ENCODE measurements around the gene OGFOD3. TPM values are rescaled to one million over a fixed set of nuclear protein-coding genes. Genes with fewer than 3 reads are reported as not detected.
"Not testable (repeated sequence)": the region's sequence is repeated elsewhere in the genome, so short reads cannot be mapped to it uniquely, and the experiment has no call there.

OGFOD3 gene
- total RNA-seq, 1 donor from 2014 or later: 15.7 TPM

DNA sequence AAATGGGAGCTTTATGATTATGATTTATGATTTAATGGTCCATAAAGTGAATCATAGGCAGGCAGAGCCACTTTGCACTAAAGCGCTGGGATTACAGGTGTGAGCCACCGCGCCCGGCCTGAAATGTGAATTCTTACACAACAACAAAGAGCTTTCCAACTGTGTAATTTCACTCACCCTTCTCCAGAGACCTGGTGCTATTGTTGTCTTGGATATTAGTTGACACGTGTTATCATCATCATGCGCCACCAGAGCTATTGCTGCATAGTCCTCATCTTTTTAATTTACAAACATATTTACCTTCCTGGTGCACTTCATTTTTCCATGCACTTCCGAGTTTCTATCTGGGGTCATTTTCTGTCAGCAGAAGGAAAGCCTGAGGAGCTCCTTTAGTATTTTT is 51.6 kb downstream of the OGFOD3 start:
- Mint-ChIP-seq H3K27me3 (ENCODE audit: unreplicated experiment) (peaks cover 9% of the 10 kb centered on the region), H3K4me3 (ENCODE audit: unreplicated experiment) (no peak overlapping the region), H3K9me3 (ENCODE audit: unreplicated experiment) (no peaks in the 10 kb centered on the region), H3K4me1 (ENCODE audit: unreplicated experiment) (peaks cover 3% of the 10 kb centered on the region), H3K36me3 (ENCODE audit: low read depth, unreplicated experiment) (peaks cover 4% of the 10 kb centered on the region), H3K27ac (ENCODE audit: unreplicated experiment) (no peak overlapping the region)
- DNase-seq (ENCODE audit: low spot score): no peak
- TF ChIP-seq, protein P1, sequence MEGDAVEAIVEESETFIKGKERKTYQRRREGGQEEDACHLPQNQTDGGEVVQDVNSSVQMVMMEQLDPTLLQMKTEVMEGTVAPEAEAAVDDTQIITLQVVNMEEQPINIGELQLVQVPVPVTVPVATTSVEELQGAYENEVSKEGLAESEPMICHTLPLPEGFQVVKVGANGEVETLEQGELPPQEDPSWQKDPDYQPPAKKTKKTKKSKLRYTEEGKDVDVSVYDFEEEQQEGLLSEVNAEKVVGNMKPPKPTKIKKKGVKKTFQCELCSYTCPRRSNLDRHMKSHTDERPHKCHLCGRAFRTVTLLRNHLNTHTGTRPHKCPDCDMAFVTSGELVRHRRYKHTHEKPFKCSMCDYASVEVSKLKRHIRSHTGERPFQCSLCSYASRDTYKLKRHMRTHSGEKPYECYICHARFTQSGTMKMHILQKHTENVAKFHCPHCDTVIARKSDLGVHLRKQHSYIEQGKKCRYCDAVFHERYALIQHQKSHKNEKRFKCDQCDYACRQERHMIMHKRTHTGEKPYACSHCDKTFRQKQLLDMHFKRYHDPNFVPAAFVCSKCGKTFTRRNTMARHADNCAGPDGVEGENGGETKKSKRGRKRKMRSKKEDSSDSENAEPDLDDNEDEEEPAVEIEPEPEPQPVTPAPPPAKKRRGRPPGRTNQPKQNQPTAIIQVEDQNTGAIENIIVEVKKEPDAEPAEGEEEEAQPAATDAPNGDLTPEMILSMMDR (IDR thresholded peaks at IDR 0.05; ENCODE audit: unreplicated experiment): no peak

DNA sequence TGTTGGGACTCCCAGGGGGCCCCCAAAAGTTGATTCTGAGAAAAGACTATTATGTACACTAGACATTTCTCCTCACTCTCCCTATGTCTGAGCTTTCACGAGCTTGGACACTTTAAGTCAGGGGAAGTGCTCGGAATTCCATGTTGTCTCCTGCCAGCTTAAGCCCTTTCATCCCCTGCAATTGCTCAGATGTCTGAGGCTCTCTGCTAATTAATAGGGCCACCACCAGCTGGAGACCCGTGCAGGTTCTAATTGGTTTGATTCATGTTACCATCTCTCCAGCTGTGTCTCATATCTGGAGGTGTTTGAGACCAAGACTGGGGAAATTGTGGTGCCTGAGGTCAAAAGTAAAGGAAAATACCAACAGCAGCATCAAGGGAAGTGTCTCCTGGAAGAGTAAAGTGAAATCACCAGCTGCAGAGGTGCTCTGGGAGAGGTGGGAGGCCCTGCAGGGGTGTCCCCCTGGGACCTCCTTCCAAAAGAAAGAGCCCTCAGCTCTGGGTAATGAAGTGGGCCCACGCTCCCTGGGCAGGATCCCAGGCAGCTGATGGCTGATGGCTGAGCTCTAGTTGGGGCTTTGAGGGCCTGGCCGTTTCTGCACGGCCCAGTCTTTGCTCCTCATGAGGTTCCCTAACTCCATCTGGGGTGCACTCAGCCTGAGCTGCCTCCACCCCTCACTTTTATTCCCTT is 52.6 kb downstream of the OGFOD3 start:
- Mint-ChIP-seq H3K4me3 (ENCODE audit: unreplicated experiment) (no peak overlapping the region), H3K36me3 (ENCODE audit: low read depth, unreplicated experiment) (peaks cover 4% of the 10 kb centered on the region), H3K27me3 (ENCODE audit: unreplicated experiment) (peaks cover 7% of the 10 kb centered on the region), H3K9me3 (ENCODE audit: unreplicated experiment) (no peaks in the 10 kb centered on the region), H3K27ac (ENCODE audit: unreplicated experiment) (no peak overlapping the region), H3K4me1 (ENCODE audit: unreplicated experiment) (peaks cover 3% of the 10 kb centered on the region)
- TF ChIP-seq, protein P1 (IDR thresholded peaks at IDR 0.05; ENCODE audit: unreplicated experiment): no peak
- DNase-seq (ENCODE audit: low spot score): no peak

DNA sequence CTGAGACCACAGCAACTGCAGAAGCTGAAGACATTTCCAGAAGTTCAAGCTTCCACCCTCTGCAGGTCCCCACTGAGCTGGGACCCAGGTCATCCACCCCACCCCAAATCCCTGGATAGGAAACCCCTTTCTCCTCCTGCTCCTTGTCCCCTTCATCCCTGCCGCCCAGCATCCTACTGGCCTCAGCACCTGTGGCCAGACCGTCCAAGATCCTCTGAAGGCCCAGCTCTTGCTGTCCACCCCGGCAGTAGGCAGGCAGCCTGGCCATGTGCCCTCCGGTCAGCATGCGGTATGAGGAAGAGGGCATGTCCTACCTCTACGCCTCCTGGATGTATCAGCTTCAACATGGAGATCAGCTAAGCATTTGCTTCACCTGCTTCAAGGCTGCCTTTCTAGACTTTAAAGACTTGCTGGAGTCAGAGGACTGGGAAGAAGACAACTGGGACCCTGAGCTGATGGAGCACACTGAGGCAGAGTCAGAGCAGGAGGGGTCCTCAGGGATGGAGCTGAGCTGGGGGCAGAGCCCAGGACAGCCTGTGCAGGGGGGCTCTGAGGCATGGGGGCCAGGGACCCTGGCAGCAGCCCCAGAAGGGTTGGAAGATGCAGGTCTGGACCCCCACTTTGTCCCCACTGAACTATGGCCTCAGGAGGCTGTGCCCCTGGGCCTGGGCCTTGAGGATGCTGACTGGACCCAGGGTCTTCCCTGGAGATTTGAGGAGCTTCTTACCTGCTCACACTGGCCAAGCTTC is 56.3 kb downstream of the OGFOD3 start:
- H3K4me1 Mint-ChIP-seq (ENCODE audit: unreplicated experiment): peaks cover 3% of the 10 kb centered on the region
- H3K27me3 Mint-ChIP-seq (ENCODE audit: unreplicated experiment): peaks cover 1% of the 10 kb centered on the region
- peaks cover 4% of the 10 kb centered on the region for H3K36me3 Mint-ChIP-seq (ENCODE audit: low read depth, unreplicated experiment)
- H3K4me3 Mint-ChIP-seq (ENCODE audit: unreplicated experiment): no peak overlapping the region
- DNase-seq (ENCODE audit: low spot score): no peak
- no peak overlapping the region for H3K27ac Mint-ChIP-seq (ENCODE audit: unreplicated experiment)
- TF ChIP-seq, protein P1 (IDR thresholded peaks at IDR 0.05; ENCODE audit: unreplicated experiment): no peak
- H3K9me3 Mint-ChIP-seq (ENCODE audit: unreplicated experiment): no peaks in the 10 kb centered on the region

DNA sequence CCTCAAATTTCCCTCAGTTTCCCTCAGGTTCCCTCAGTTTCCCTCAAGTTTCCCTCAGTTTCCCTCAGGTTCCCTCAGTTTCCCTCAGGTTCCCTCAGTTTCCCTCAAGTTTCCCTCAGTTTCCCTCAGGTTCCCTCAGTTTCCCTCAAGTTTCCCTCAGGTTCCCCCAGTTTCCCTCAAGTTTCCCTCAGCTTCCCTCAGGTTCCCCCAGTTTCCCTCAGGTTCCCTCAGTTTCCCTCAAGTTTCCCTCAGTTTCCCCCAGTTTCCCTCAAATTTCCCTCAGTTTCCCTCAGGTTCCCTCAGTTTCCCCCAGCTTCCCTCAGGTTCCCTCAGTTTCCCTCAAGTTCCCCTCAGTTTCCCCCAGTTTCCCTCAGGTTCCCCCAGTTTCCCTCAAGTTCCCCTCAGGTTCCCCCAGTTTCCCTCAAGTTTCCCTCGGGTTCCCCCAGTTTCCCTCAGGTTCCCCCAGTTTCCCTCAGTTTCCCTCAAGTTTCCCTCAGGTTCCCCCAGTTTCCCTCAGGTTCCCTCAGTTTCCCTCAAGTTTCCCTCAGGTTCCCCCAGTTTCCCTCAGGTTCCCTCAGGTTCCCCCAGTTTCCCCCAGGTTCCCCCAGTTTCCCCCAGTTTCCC is 58.8 kb downstream of the OGFOD3 start:
- not testable (repeated sequence) for H3K4me1 Mint-ChIP-seq (ENCODE audit: unreplicated experiment); H3K36me3 Mint-ChIP-seq (ENCODE audit: low read depth, unreplicated experiment); H3K27ac Mint-ChIP-seq (ENCODE audit: unreplicated experiment); H3K9me3 Mint-ChIP-seq (ENCODE audit: unreplicated experiment); H3K4me3 Mint-ChIP-seq (ENCODE audit: unreplicated experiment); DNase-seq (ENCODE audit: low spot score); H3K27me3 Mint-ChIP-seq (ENCODE audit: unreplicated experiment)

DNA sequence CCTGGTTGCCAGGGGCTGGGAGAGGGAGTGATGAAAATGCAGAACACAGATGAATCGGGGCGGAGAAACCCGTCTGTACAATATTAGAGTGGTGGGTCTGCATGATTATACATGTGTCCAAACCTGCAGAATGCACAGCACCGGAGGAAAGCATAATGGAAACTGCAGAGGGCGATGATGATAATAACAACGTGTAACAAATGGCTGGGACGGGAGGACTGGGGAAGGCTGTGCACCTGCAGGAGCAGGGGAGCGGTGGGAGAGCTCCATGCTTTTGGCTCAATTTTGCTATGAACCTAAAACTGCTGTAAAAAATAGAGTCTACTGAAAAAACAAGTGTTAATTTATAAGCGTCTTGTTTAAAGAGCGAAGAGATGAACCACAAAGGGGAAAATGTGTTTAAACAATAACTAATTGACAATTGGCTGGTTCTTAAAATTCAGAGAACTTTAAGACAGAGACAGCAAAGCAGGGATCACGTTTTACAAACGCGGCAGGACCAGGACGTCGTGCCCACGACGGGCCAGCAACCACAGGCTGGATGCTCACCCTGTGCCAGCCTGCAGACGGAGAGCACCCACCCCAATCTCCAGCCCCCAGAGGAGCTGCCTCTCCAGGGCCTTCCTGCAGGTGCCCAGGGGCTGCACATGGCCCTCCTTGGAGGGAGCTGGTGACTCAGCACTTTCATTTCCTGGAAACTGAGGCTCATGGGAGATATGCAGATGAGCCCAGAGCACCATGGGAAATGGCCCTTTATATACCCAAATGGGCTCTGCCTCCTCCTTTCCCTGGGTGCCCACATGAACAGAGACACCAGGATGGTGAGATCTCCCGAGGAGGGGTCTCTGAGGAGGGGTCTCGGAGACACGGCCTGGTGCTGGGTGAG is 59.7 kb downstream of the OGFOD3 start, which contains the start of gene TEX19:
Gene TEX19 (plus strand): TSS at position 783 of the 886 bp plus-strand sequence. CDS start 2,904 bp downstream, outside the sequence.
- no peaks in the 10 kb centered on the region for H3K9me3 Mint-ChIP-seq (ENCODE audit: unreplicated experiment)
- TF ChIP-seq, protein P1 (IDR thresholded peaks at IDR 0.05; ENCODE audit: unreplicated experiment): no peak
- H3K4me1 Mint-ChIP-seq (ENCODE audit: unreplicated experiment): no peaks in the 10 kb centered on the region
- no peak within 1 kb of the TSS for H3K27ac Mint-ChIP-seq (ENCODE audit: unreplicated experiment)
- no peaks in the 10 kb centered on the region for H3K36me3 Mint-ChIP-seq (ENCODE audit: low read depth, unreplicated experiment)
- H3K27me3 Mint-ChIP-seq (ENCODE audit: unreplicated experiment): peaks cover 1% of the 10 kb centered on the region
- DNase-seq (ENCODE audit: low spot score): no peak
- no peak within 1 kb of the TSS for H3K4me3 Mint-ChIP-seq (ENCODE audit: unreplicated experiment)

Data from endothelial cell (in vitro differentiated cells).